ENCODE results near the gene SUPT5H. TPM values are rescaled to one million over a fixed set of nuclear protein-coding genes. Genes with fewer than 3 reads are reported as not detected.

Gene SUPT5H
- total RNA-seq, 1 experiment from 2014 or later = 122 TPM

GRCh38 chr19:39444598-39445195 is 685 bp upstream of the SUPT5H start:
- Mint-ChIP-seq H3K36me3 (ENCODE audit: insufficient read depth, unreplicated experiment) (peaks cover 36% of the 10 kb centered on the region), H3K27ac (ENCODE audit: low read depth, unreplicated experiment) (peak overlapping the region; percentile 99), H3K27me3 (ENCODE audit: insufficient read depth, unreplicated experiment) (no peaks in the 10 kb centered on the region), H3K4me1 (ENCODE audit: insufficient read depth, unreplicated experiment) (peaks cover 22% of the 10 kb centered on the region), H3K9me3 (ENCODE audit: unreplicated experiment) (no peaks in the 10 kb centered on the region), H3K4me3 (ENCODE audit: unreplicated experiment) (peak overlapping the region; percentile 93)
- ChIA-PET CTCF (interaction anchor here (0.6 to 2.1 kb wide), 8 partner anchors 9 to 1042 kb away, joined by 3 to 14 read pairs (median 4); partner anchors contain the start of genes EID2B and RPS16), POLR2A (interaction anchor here (0.6 to 3.9 kb wide), 28 partner anchors 9 to 786 kb away, joined by 3 to 107 read pairs (median 5); partner anchors contain the start of genes EID2, EID2B, MED29 and PAF1)
- DNase-seq (ENCODE audit: unreplicated experiment) = no peak
- intact Hi-C loops (cut with micrococcal nuclease) = no loop called here
- no peak for TF ChIP-seq CTCF (IDR thresholded peaks at IDR 0.05; ENCODE audit: unreplicated experiment)
- TSS peak; percentile 94 for BruUV-seq (replicated peaks)

- H3K4me1 Mint-ChIP-seq (ENCODE audit: insufficient read depth, unreplicated experiment) = peaks cover 32% of the 10 kb centered on the region
- H3K4me3 Mint-ChIP-seq (ENCODE audit: unreplicated experiment) = peak overlapping the region; percentile 93
- peak overlapping the region; percentile 99 for H3K27ac Mint-ChIP-seq (ENCODE audit: low read depth, unreplicated experiment)
- no peaks in the 10 kb centered on the region for H3K9me3 Mint-ChIP-seq (ENCODE audit: unreplicated experiment)
- TF ChIP-seq CTCF (IDR thresholded peaks at IDR 0.05; ENCODE audit: unreplicated experiment) = no peak
- BruUV-seq (replicated peaks) = no TSS peak
- ChIA-PET POLR2A (interaction anchor here (0.6 to 3.9 kb wide), 11 partner anchors 11 to 999 kb away, joined by 3 to 107 read pairs (median 5); partner anchors contain the start of genes EID2, EID2B, RPS16 and TIMM50), CTCF (interaction anchor here (0.6 to 2.1 kb wide), 5 partner anchors 28 to 1124 kb away, joined by 3 to 14 read pairs (median 3); partner anchors contain the start of gene EID2B)
- H3K27me3 Mint-ChIP-seq (ENCODE audit: insufficient read depth, unreplicated experiment) = no peaks in the 10 kb centered on the region
- H3K36me3 Mint-ChIP-seq (ENCODE audit: insufficient read depth, unreplicated experiment) = peaks cover 48% of the 10 kb centered on the region
- no peak for DNase-seq (ENCODE audit: unreplicated experiment)
- intact Hi-C loops (cut with micrococcal nuclease) = no loop called here
Observed at GRCh38 chr19:39446365-39447084, 1.1 kb downstream of the SUPT5H start.

- peak overlapping the region; percentile 36 for H3K4me3 Mint-ChIP-seq (ENCODE audit: unreplicated experiment)
- DNase-seq (ENCODE audit: unreplicated experiment) = no peak
- peaks cover 63% of the 10 kb centered on the region for H3K36me3 Mint-ChIP-seq (ENCODE audit: insufficient read depth, unreplicated experiment)
- H3K27ac Mint-ChIP-seq (ENCODE audit: low read depth, unreplicated experiment) = no peak overlapping the region
- BruUV-seq (replicated peaks) = no TSS peak
- ChIA-PET CTCF (interaction anchor here (1.0 kb wide), 1 partner anchor 27 kb away, joined by 3 read pairs; no protein-coding TSS in a partner anchor), POLR2A (interaction anchor here (0.6 to 1.0 kb wide), 5 partner anchors 12 to 91 kb away, joined by 3 to 5 read pairs (median 4); partner anchors contain the start of genes MED29, PAF1 and RPS16)
- H3K4me1 Mint-ChIP-seq (ENCODE audit: insufficient read depth, unreplicated experiment) = peaks cover 41% of the 10 kb centered on the region
- intact Hi-C loops (cut with micrococcal nuclease) = no loop called here
- H3K9me3 Mint-ChIP-seq (ENCODE audit: unreplicated experiment) = no peaks in the 10 kb centered on the region
- no peaks in the 10 kb centered on the region for H3K27me3 Mint-ChIP-seq (ENCODE audit: insufficient read depth, unreplicated experiment)
- TF ChIP-seq CTCF (IDR thresholded peaks at IDR 0.05; ENCODE audit: unreplicated experiment) = no peak
Observed at GRCh38 chr19:39448271-39448670, 2.9 kb downstream of the SUPT5H start.
